AG09319 (cell line): ENCODE results near the gene SPEN.
"Not testable (repeated sequence)": the region's sequence is repeated elsewhere in the genome, so short reads cannot be mapped to it uniquely, and the experiment has no call there.

Experiments
- DNase-seq: peaks from one replicate; pipeline ENCODE4 v3.0.0-alpha.2; 2010; ENCODE audit warnings: low read depth; ENCODE audit errors: extremely low read depth
- TF ChIP-seq, protein P1 (sequence below): IDR thresholded peaks from 2 replicates; pipeline ENCODE4 v1.5.1; 2011; ENCODE audit warnings: low read depth, mild to moderate bottlenecking, inconsistent platforms, low read length, moderate library complexity

The SPEN gene

DNA sequence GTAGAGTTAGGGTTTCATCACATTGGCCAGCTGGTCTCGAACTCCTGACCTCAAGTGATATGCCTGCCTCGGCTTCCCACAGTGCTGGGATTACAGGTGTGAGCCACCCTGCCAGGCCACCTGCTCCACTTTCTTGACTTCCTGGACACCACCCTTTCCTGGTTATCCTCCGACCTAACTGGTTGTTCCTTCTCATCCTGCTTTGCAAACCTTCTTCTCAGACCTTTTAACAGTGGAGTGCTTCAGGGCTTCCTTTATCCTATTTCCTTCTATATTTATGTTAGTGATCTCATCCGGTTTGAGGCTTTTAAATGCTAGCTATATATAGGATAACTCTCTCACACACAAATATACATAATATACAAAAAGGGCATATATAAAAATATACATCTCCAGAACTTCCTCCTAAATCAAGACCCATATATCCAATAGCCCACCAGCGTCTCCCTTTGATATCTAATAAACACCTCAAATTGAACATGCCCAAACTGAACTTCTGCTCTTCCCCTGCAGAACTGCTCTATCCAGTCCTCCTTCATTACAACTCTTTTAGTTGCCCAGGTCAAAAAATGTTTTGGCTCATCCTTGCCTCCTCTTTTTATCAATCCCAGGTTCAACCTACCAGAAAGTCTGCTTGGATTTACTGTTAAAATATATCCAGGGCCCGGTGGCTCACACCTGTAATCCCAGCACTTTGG is 20.5 kb upstream of the SPEN start:
- no peak for DNase-seq
- TF ChIP-seq, protein P1, sequence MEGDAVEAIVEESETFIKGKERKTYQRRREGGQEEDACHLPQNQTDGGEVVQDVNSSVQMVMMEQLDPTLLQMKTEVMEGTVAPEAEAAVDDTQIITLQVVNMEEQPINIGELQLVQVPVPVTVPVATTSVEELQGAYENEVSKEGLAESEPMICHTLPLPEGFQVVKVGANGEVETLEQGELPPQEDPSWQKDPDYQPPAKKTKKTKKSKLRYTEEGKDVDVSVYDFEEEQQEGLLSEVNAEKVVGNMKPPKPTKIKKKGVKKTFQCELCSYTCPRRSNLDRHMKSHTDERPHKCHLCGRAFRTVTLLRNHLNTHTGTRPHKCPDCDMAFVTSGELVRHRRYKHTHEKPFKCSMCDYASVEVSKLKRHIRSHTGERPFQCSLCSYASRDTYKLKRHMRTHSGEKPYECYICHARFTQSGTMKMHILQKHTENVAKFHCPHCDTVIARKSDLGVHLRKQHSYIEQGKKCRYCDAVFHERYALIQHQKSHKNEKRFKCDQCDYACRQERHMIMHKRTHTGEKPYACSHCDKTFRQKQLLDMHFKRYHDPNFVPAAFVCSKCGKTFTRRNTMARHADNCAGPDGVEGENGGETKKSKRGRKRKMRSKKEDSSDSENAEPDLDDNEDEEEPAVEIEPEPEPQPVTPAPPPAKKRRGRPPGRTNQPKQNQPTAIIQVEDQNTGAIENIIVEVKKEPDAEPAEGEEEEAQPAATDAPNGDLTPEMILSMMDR: no peak

DNA sequence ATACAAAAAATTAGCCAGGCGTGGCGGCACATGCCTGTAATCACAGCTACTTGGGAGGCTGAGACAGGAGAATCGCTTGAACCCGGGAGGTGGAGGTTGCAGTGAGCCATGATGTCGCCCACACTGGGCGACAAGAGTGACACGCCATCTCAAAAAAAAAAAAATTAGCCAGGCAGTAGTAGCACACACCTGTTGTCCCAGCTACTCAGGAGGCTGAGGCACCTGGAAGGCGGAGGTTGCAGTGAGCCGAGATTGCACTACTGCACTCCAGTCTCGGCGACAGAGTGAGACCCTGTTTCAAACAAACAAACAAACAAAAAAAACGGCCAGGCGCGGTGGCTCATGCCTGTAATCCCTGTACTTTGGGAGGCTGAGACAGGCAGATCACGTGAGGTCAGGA is 19.9 kb upstream of the SPEN start:
- not testable (repeated sequence) for DNase-seq

DNA sequence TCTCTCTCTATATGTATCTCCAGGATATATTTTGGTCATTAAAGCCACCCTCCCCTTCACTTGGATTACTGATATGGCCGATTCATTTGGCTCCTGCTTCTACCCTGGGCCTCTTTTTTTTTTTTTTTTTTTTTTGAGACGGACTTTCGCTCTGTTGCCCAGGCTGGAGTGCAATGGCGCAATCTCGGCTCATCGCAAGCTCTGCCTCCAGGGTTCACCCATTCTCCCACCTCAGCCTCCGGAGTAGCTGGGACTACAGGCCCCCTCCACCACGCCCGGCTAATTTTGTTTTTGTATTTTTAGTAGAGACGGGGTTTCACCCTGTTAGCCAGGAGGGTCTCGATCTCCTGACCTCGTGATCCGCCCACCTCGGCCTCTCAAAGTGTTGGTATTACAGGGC is 18.6 kb upstream of the SPEN start:
- not testable (repeated sequence) for DNase-seq

DNA sequence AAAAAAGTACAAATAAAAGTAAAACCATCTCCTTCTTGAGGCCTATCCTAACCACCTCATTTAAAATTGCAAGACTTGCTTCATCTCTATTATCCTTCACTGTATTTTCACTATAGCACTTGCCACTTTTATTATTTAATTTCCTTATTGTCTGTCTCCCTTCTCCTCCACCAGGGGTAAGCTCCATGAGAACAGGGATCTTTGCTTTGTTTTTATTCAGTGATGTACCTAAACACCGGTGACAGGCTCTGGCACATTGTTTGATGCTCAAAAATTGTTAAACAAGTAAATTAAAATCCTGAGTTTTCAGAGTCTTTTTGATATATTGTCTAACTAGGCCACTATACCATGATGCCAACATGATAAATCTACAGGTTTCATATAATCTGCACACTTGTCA is 17.2 kb upstream of the SPEN start:
- no peak for DNase-seq

DNA sequence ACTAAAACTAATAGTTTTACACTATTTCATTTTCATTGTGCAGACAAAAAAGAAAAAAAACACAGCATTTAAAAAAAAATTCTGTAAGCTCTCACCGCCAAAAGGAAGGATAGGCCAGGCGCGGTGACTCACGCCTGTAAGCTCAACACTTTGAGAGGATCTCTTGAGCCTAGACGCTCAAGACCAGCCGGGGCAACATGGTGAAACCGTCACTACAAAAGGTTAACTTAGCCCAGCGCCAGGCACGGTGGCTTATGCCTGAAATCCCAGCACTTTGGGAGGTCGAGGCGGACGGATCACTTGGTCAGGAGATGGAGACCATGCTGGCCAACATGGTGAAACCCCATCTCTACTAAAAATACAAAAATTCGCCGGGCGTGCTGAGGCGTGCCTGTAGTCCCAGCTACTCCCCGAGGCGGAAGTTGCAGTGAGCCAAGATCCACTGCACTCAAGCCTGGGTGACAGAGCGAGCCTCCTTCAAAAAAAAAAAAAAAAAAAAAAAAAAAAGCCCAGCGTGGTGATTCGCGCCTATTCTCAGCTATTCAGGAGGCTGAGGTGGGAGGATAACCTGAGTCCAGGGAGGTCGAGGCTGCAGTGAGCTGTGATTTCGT is 14.3 kb upstream of the SPEN start:
- no peak for DNase-seq
- TF ChIP-seq, protein P1: no peak

More for the DNA sequence above, 17.2 kb upstream of the SPEN start:
- TF ChIP-seq, protein P1: no peak

DNA sequence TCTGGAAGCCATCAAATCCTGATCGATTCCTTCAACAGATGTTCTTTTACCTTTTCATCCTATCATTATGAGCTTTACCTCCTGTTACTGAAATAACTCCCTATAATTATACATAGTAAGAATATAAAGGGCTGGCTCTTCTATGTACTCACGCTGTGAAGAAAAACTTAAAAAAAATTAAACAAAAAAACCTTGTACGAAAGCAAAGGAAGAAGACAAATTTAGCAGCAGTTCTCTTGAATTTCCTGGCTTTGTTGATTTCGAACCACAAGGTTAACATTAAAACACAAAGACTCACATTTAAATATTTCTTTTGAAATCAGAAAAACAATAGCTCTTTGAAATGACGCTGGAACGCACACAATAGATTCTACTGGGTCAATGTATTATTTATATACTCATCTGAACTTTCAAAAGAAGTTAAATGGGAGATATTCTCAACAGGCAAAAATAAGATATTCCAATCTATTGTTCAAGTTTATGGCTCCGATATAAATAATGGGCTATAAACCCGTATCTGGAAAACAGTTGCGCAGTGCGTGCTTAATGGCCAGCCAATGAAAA is 13.6 kb upstream of the SPEN start:
- no peak for DNase-seq
- TF ChIP-seq, protein P1: no peak

DNA sequence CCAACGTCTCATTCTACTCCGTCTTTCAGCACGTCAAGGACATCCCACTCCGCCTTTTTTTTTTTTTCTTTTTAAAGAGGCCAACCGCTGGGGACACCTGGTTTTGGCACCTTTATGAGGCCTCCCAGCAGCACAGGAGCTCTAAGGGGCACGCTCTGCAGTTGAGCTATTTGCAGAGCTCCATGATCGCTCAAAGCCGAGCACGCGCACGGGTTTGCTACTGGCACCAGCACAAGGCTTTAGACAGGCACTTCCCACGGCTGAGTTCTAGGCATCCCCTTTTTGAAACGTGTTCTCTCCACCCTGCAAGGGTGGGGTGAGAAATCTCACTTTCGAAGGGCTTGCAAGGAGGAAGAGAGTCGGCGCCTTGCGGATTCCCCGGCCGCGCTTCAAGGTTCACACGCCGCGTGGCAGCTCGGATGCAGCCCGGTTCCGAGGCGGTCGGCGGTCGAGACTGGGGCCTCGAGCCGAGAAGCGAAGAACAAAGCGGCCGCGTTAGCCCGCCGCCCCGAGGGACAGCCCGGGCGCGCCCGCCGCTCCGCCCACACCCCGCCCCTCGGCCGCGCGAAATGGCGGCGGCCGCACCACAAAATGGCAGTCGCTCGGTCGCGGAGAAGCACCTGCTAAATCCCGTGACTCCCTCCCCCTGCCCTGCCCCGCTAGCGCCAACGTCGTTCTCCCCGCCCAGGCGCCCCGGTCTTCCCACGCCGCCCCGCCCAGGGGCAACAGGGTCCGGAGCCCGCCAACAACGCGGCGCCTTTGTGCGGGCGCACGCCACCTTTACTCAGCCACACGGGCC is 12.9 kb upstream of the SPEN start:
- DNase-seq: peak; percentile 75
- TF ChIP-seq, protein P1: no peak

DNA sequence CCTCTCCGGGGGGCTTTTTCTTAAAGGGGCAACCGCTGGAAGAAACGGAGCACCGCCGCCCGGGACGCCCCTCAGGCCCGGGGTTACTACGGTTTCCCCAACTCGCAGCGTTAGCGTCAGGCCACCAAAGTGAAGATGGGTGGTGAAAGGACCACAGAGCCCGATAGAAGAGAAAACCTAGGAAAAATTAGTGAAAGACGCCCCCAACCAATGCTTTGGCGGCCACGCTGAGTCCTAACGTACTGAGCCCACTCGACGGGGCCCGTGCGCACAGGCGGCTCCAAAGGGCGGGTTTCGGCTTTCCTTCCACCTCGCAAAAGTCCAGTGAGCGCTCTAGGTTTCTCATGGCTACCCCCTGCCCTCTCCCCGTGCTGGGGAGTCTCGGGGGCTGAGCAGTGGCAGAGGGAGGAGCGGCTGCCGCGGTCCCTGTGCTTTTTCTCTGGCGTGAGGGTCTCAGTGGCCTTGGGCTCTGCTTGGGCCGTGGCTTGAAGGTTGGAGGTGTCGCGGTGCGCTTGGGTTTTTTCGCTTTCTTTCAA is 12.2 kb upstream of the SPEN start:
- no peak for DNase-seq
- TF ChIP-seq, protein P1: no peak
